GM04504 (cell line): ENCODE measurements around the gene KIF1A.
"Not testable (repeated sequence)": the region's sequence is repeated elsewhere in the genome, so short reads cannot be mapped to it uniquely, and the experiment has no call there.

Experiments
- DNase-seq: peaks from one replicate; pipeline ENCODE4 v3.0.0-alpha.2; 2012; ENCODE audit warnings: low read depth

KIF1A gene

GRCh38 chr2:240787521-240788472, 32.2 kb downstream of the KIF1A start:
- no peak for DNase-seq

GRCh38 chr2:240786871-240787311, 33.1 kb downstream of the KIF1A start:
- DNase-seq: no peak

GRCh38 chr2:240786355-240786841, 33.6 kb downstream of the KIF1A start:
- no peak for DNase-seq

- no peak for DNase-seq
Observed at GRCh38 chr2:240785424-240786335, 34.3 kb downstream of the KIF1A start.

- DNase-seq: no peak
Observed at GRCh38 chr2:240784629-240785423, 35.2 kb downstream of the KIF1A start.

GRCh38 chr2:240783819-240784621, 36.0 kb downstream of the KIF1A start:
- no peak for DNase-seq

- no peak for DNase-seq
Observed at GRCh38 chr2:240782886-240783818, 36.9 kb downstream of the KIF1A start.

GRCh38 chr2:240782221-240782885, 37.7 kb downstream of the KIF1A start:
- no peak for DNase-seq

- no peak for DNase-seq
Observed at GRCh38 chr2:240781471-240782220, 38.4 kb downstream of the KIF1A start.

- no peak for DNase-seq
Observed at GRCh38 chr2:240780023-240780700, 39.9 kb downstream of the KIF1A start.

GRCh38 chr2:240779250-240779832, 40.7 kb downstream of the KIF1A start:
- not testable (repeated sequence) for DNase-seq

GRCh38 chr2:240778426-240778825, 41.6 kb downstream of the KIF1A start:
- no peak for DNase-seq

GRCh38 chr2:240777456-240778212, 42.4 kb downstream of the KIF1A start:
- no peak for DNase-seq

- no peak for DNase-seq
Observed at GRCh38 chr2:240775905-240776304, 44.1 kb downstream of the KIF1A start.

GRCh38 chr2:240774856-240775255, 45.2 kb downstream of the KIF1A start:
- no peak for DNase-seq

- DNase-seq: no peak
Observed at GRCh38 chr2:240769096-240769495, 50.9 kb downstream of the KIF1A start.

GRCh38 chr2:240768216-240768615, 51.8 kb downstream of the KIF1A start:
- DNase-seq: no peak
